Psoas muscle (tissue), 8 donors: ENCODE data around the gene WSB2. TPM values are rescaled to one million over a fixed set of nuclear protein-coding genes. Genes with fewer than 3 reads are reported as not detected.

ENCODE experiments used
- ATAC-seq, 4 donors: fragments of 200-7000 bp; cut with Tn5 transposase; one replicate each; pipeline ENCODE4 v1.9.1; 2020; ENCODE audit warnings: moderate library complexity in 3 of 4, mild to moderate bottlenecking in 2 of 4
- DNase-seq, 2 donors: peaks; one replicate each; pipeline ENCODE4 v3.0.0-alpha.2; 2020
- H3K27ac ChIP-seq: fragments of 200-600 bp; one replicate; pipeline ENCODE4 v1.8.0; 2022
- H3K27me3 ChIP-seq, 3 donors: fragments of 200-600 bp in 1 of 3; one replicate each; pipeline versions ENCODE4 v1.6.1 to v1.8.0; 2013 to 2022; ENCODE audit warnings: low read length in 2 of 3, mild to moderate bottlenecking in 2 of 3, moderate library complexity in 1 of 3; ENCODE audit not compliant: insufficient read depth in 3 of 3
- H3K36me3 ChIP-seq, 2 donors: fragments of 200-600 bp in 1 of 2; one replicate each; pipeline versions ENCODE4 v1.6.1 to v1.8.0; 2013 to 2022; ENCODE audit warnings: low read depth in 1 of 2, mild to moderate bottlenecking in 1 of 2, moderate library complexity in 1 of 2; ENCODE audit not compliant: insufficient read depth in 1 of 2
- H3K4me1 ChIP-seq: fragments of 200-600 bp; one replicate; pipeline ENCODE4 v1.8.0; 2022
- H3K4me3 ChIP-seq: fragments of 200-600 bp; one replicate; pipeline ENCODE4 v1.8.0; 2022; ENCODE audit warnings: mild to moderate bottlenecking
- H3K9me3 ChIP-seq: fragments of 200-600 bp; one replicate; pipeline ENCODE4 v1.8.0; 2022
- WGBS, 3 donors: extraction: QIAGEN DNeasy Blood & Tissue Kit; methylation state at CpG; one replicate each; pipeline versions ENCODE4 v1.1.6 to v1.1.7; 2013; 5-methylcytosine and 5-hydroxymethylcytosine counted together
- intact Hi-C, 2 donors: fragments of 100-400 bp; cut with DNase I; formaldehyde crosslinking; loops; one replicate each; pipeline versions ENCODE4 v1.11.0 to v1.14.2; 2022
- polyA plus RNA-seq, 3 donors: library from polyadenylated mRNA; stranded (reverse); fragments of 200-250 nt; gene quantifications; one replicate each; pipeline ENCODE4 v1.2.3, GENCODE V29; 2013
- total RNA-seq, 4 donors: library from RNA; stranded (reverse); fragmentation: NEBNext Ultra II Directional in 2 of 4; extraction: Animal tissue kit (Norgen Biotek cat#: 25700) in 2 of 4; gene quantifications; one replicate each; pipeline versions ENCODE4 v1.2.1 to v1.2.4, GENCODE V29; 2021 to 2023
- TF ChIP-seq, protein P1 (sequence below): fragments of 200-600 bp; IDR thresholded peaks from one replicate; pipeline ENCODE4 v1.8.0; 2022; ENCODE audit warnings: antibody characterized with exemption
- donor health status: healthy with polysubstance abuse.
- donor health status: DM: no; HTN: no; CAD: no; lungs with moderate emphysema.
- donor health status: Bipolar disorder and iron deficiency.
- donor health status: healthy.
- donor health status: DM: yes; HTN: yes; CAD: no.
- donor health status: DM: no; HTN: no; CAD: no.
- donor health status: DM: no; HTN: no; CAD: no.
- donor health status: DM: yes; HTN: yes; CAD: no.

The WSB2 gene
- total and polyA plus RNA-seq, 7 donors, result 63.8 to 113 (median 84.3) TPM

DNA sequence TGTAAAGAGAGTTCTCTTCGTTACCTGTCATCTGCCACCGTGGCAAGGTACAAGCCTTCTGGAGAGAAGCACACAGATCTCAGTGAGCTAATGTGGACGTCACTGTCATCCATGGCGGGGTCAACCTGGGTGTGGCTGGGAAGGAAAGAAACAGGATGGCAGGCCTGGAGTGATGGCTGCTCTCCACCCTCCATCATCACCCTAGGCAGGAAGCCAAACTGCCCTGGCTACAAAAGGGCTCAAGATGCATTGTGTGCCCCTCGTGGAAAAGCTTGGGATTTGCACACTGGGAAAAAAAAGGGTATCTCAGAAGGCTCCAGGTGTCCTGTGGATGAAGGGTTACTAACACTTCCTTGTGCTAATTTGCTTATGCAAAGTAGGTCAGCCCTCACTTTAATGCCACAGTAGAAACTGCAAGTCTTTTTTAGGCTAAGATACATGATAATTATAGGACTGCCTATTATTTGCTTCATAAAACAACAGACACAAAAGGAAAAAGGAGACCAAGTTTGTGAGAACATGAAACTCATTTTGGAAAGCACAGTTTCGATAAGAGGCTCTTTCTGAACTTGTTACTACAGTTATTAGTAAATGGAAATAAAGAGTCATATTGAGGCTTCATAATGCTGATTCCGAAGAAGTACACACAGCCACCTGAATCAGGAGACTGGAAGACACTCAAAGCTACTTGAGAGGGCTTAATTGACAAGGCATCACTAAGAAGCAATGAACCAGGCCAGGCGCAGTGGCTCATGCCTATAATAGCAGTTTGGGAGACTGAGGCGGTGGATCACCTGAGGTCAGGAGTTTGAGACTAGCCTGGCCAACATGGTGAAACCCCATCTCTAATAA lies 25.6 kb downstream of the WSB2 start:
- no peak overlapping the region for H3K4me3 ChIP-seq
- peaks cover 13 to 100% of the 10 kb centered on the region in 2 donors for H3K36me3 ChIP-seq
- ATAC-seq (peak in 2 of 4 donors; percentile 17 to 32), DNase-seq (no peak)
- intact Hi-C loops, result loop anchor here in 1 of 2 donors (10.0 kb wide), 1 partner anchor 161 kb away; no protein-coding TSS in a partner anchor
- no peaks in the 10 kb centered on the region for H3K27me3 ChIP-seq
- whole genome bisulfite sequencing, 3 donors, result 80 to 81% (median 81%) methylated on average over 9 of the region's 9 CpGs
- H3K27ac ChIP-seq, result no peak overlapping the region
- no peaks in the 10 kb centered on the region for H3K4me1 ChIP-seq
- no peaks in the 10 kb centered on the region for H3K9me3 ChIP-seq
- TF ChIP-seq, protein P1, sequence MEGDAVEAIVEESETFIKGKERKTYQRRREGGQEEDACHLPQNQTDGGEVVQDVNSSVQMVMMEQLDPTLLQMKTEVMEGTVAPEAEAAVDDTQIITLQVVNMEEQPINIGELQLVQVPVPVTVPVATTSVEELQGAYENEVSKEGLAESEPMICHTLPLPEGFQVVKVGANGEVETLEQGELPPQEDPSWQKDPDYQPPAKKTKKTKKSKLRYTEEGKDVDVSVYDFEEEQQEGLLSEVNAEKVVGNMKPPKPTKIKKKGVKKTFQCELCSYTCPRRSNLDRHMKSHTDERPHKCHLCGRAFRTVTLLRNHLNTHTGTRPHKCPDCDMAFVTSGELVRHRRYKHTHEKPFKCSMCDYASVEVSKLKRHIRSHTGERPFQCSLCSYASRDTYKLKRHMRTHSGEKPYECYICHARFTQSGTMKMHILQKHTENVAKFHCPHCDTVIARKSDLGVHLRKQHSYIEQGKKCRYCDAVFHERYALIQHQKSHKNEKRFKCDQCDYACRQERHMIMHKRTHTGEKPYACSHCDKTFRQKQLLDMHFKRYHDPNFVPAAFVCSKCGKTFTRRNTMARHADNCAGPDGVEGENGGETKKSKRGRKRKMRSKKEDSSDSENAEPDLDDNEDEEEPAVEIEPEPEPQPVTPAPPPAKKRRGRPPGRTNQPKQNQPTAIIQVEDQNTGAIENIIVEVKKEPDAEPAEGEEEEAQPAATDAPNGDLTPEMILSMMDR, result no peak

DNA sequence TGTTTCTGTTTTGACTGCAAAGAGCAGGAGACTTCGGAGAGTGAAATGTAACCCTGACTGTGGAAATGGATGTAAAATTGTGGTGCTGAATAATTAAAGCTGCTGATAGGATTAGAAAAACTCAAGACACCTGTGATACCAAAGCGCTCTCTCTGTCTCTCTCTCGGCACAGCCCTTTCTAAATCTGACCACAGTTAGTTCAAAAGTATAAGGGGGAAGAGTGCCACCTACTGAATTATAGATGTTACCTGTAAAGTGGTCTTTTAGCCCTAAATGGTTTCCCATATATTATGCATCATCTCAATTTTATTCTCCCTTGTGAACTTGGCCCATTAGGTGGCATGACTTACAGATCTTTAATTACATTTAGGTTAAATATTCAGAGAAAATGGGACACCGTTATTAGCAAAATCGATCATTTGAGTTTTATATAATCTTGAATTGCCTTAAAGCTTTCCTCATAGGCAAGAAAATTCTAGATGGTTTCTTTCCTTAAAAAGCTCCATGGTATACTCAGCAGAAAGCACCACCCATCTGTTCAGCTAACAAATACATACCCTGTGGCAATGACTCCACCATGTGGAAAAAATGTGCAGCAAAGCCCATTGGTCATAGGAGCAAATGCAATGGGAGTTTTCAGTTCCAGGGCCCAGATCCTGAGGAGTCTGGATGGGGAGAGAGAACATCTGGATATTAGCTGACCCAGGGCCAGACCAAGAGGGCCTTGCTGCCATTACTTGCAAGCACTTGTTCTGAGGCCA lies 26.4 kb downstream of the WSB2 start:
- H3K9me3 ChIP-seq, result no peaks in the 10 kb centered on the region
- peak in 3 of 4 donors; percentile 43 to 76 (median 67) for ATAC-seq
- WGBS, 3 donors, result 93 to 94% (median 94%) methylated on average over 5 of the region's 5 CpGs
- no peak for DNase-seq
- H3K4me3 ChIP-seq, result no peak overlapping the region
- H3K27ac ChIP-seq, result no peak overlapping the region
- no peaks in the 10 kb centered on the region for H3K4me1 ChIP-seq
- intact Hi-C loops, result loop anchor here (5.0 to 10.0 kb wide), 2 partner anchors 157 to 160 kb away; no protein-coding TSS in a partner anchor
- peaks cover 13 to 99% of the 10 kb centered on the region in 2 donors for H3K36me3 ChIP-seq
- H3K27me3 ChIP-seq, result no peaks in the 10 kb centered on the region
- TF ChIP-seq, protein P1, result peak; percentile 36

DNA sequence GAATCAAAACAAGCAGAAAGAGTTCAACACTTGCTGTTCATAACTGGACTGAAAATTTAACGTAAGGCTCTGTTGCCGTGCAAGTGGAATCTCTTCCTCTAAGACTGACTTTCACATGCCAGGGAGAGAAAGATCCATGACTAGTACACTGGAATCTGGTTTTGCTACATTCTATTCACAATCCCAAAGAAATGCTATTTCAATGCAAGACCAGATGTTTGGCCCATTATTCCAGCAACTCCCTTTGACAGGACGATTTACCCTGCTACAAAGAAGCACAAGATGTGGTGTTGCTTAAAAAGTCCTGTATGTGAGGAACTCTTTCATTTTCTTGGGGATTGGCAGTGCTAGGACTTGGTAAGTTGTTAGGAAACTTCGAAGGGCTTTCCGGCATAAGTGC lies 27.1 kb downstream of the WSB2 start:
- TF ChIP-seq, protein P1, result no peak

DNA sequence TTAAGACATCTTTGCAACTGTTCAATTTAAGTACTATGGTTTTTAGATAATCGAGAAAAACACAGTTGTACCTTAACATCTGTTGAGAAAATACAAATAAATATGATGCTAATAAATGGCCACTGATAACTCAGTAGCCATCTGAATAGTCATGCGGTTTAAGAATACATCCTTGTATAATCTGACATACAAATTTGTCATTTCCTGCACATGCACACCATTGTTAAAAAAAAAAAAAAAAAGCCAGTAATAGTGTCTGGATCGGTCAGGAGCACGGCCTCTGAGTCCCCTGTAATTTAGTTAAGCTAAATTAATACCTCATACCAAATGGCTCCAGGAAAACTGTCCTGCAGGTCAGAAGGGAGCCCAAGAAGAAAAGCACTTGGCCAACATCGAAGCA lies 27.7 kb downstream of the WSB2 start:
- intact Hi-C loops, result loop anchor here (5.0 to 10.0 kb wide), 2 partner anchors 156 to 159 kb away; no protein-coding TSS in a partner anchor
- TF ChIP-seq, protein P1, result no peak
- Histone ChIP-seq H3K27ac (no peak overlapping the region), H3K4me3 (no peak overlapping the region), H3K4me1 (no peaks in the 10 kb centered on the region), H3K9me3 (no peaks in the 10 kb centered on the region), H3K27me3 (no peaks in the 10 kb centered on the region), H3K36me3 (peaks cover 13 to 97% of the 10 kb centered on the region in 2 donors)
- ATAC-seq (no peak), DNase-seq (no peak)
- 80 to 90% (median 83%) methylated on average over 5 of the region's 5 CpGs for WGBS, 3 donors

More for the DNA sequence above, 27.1 kb downstream of the WSB2 start:
- Histone ChIP-seq H3K4me3 (no peak overlapping the region), H3K27ac (no peak overlapping the region), H3K27me3 (no peaks in the 10 kb centered on the region), H3K9me3 (no peaks in the 10 kb centered on the region), H3K4me1 (no peaks in the 10 kb centered on the region), H3K36me3 (peaks cover 13 to 98% of the 10 kb centered on the region in 2 donors)
- intact Hi-C loops, result loop anchor here (5.0 to 10.0 kb wide), 2 partner anchors 157 to 159 kb away; no protein-coding TSS in a partner anchor
- ATAC-seq (no peak), DNase-seq (no peak)
- 86 to 91% (median 88%) methylated on average over 5 of the region's 5 CpGs for WGBS, 3 donors
